KMS-11 (cell line): ENCODE measurements around the gene CALM1.

Experiments
- H2AFZ ChIP-seq: fragments of 200-600 bp; sonication (generic); 2 replicates; pipeline ENCODE4 v1.6.1; 2016; ENCODE audit warnings: antibody characterized with exemption, mixed run types, low read depth
- H3K27ac ChIP-seq: fragments of 200-600 bp; sonication (generic); 2 replicates; pipeline ENCODE4 v1.6.1; 2016; ENCODE audit warnings: mild to moderate bottlenecking, mixed run types
- H3K27me3 ChIP-seq: fragments of 200-600 bp; sonication (generic); 2 replicates; pipeline ENCODE4 v1.6.1; 2017; ENCODE audit warnings: mild to moderate bottlenecking, low read depth, mixed run types, moderate library complexity; ENCODE audit not compliant: insufficient read depth
- H3K36me3 ChIP-seq: fragments of 200-600 bp; sonication (generic); 2 replicates; pipeline ENCODE4 v1.6.1; 2017; ENCODE audit warnings: mild to moderate bottlenecking, mixed run types; ENCODE audit not compliant: insufficient read depth
- H3K4me1 ChIP-seq: fragments of 200-600 bp; sonication (generic); 2 replicates; pipeline ENCODE4 v1.6.1; 2016; ENCODE audit warnings: mild to moderate bottlenecking, low read depth, mixed run types; ENCODE audit not compliant: poor library complexity, severe bottlenecking
- H3K4me2 ChIP-seq: fragments of 200-600 bp; sonication (generic); 2 replicates; pipeline ENCODE4 v1.7.0; 2016; ENCODE audit warnings: mild to moderate bottlenecking, mixed run types
- H3K4me3 ChIP-seq: fragments of 200-600 bp; sonication (generic); IDR thresholded peaks from 2 replicates; pipeline ENCODE4 v1.6.1; 2017; ENCODE audit warnings: low read depth, low read length, mixed read lengths; ENCODE audit not compliant: insufficient read depth
- H3K79me2 ChIP-seq: fragments of 200-600 bp; sonication (generic); 2 replicates; pipeline ENCODE4 v1.6.1; 2016; ENCODE audit warnings: low read depth, mixed run types; ENCODE audit not compliant: insufficient read depth
- H3K9ac ChIP-seq: fragments of 200-600 bp; sonication (generic); 2 replicates; pipeline ENCODE4 v1.6.1; 2016; ENCODE audit warnings: mild to moderate bottlenecking, mixed run types
- H4K20me1 ChIP-seq: fragments of 200-600 bp; sonication (generic); 2 replicates; pipeline ENCODE4 v1.6.1; 2016; ENCODE audit warnings: mild to moderate bottlenecking, mixed run types; ENCODE audit not compliant: insufficient read depth
- TF ChIP-seq, protein P1 (sequence below): fragments of 200-600 bp; sonication (generic); conservative IDR thresholded peaks from 2 replicates; pipeline ENCODE4 v1.6.1; 2017; ENCODE audit warnings: low read depth, mild to moderate bottlenecking, antibody characterized with exemption, low read length, moderate library complexity, mixed read lengths

Gene CALM1

DNA sequence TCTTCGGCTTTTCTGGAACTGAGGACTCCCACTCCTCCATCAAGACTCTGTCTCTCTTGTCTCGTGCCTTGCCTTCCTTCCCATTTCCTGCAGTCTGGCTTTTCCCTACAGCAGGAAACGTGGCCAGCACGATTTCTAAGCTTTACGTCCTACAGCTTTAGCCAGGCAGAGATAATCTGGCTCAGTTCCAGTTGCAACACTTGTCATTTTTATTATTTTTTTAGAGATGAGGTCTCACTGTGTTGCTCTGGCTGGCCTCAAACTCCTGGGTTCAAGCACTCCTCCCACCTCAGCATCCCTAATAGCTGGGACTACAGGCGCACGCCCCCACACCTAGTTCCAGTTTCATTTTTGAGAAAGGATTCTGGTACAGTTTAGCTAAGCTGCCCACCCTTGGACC is 19.9 kb downstream of the CALM1 start:
- Histone ChIP-seq H4K20me1 (no peaks in the 10 kb centered on the region), H2AFZ (no peak overlapping the region), H3K4me2 (no peak overlapping the region), H3K36me3 (no peaks in the 10 kb centered on the region), H3K4me1 (no peaks in the 10 kb centered on the region), H3K79me2 (no peaks in the 10 kb centered on the region), H3K27ac (no peak overlapping the region), H3K4me3 (no peak overlapping the region), H3K9ac (no peak overlapping the region), H3K27me3 (no peaks in the 10 kb centered on the region)
- TF ChIP-seq, protein P1, sequence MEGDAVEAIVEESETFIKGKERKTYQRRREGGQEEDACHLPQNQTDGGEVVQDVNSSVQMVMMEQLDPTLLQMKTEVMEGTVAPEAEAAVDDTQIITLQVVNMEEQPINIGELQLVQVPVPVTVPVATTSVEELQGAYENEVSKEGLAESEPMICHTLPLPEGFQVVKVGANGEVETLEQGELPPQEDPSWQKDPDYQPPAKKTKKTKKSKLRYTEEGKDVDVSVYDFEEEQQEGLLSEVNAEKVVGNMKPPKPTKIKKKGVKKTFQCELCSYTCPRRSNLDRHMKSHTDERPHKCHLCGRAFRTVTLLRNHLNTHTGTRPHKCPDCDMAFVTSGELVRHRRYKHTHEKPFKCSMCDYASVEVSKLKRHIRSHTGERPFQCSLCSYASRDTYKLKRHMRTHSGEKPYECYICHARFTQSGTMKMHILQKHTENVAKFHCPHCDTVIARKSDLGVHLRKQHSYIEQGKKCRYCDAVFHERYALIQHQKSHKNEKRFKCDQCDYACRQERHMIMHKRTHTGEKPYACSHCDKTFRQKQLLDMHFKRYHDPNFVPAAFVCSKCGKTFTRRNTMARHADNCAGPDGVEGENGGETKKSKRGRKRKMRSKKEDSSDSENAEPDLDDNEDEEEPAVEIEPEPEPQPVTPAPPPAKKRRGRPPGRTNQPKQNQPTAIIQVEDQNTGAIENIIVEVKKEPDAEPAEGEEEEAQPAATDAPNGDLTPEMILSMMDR, result no peak

DNA sequence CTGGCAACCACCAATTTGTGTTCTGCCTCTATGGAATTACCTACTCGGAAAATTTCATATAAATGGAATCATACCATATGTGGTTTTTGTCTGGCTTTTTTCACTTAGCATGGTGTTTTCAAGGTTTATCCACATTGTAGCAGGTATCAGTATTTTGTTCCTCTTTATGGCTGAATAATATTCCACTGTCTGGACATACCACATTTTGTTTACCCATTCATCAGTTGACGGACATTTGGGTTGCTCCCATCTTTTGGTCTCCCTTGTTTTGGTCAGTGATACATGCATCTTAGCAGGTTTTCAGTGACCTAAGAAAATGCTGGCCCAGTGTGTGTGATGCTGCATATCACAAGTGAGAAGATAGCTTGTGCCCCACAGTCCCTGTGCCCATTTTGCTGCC is 21.2 kb downstream of the CALM1 start:
- no peaks in the 10 kb centered on the region for H3K79me2 ChIP-seq
- no peak overlapping the region for H2AFZ ChIP-seq
- H3K27me3 ChIP-seq, result no peaks in the 10 kb centered on the region
- H4K20me1 ChIP-seq, result no peaks in the 10 kb centered on the region
- no peak overlapping the region for H3K9ac ChIP-seq
- no peaks in the 10 kb centered on the region for H3K4me1 ChIP-seq
- no peaks in the 10 kb centered on the region for H3K36me3 ChIP-seq
- TF ChIP-seq, protein P1, result no peak
- no peak overlapping the region for H3K4me2 ChIP-seq
- H3K4me3 ChIP-seq, result no peak overlapping the region
- no peak overlapping the region for H3K27ac ChIP-seq

DNA sequence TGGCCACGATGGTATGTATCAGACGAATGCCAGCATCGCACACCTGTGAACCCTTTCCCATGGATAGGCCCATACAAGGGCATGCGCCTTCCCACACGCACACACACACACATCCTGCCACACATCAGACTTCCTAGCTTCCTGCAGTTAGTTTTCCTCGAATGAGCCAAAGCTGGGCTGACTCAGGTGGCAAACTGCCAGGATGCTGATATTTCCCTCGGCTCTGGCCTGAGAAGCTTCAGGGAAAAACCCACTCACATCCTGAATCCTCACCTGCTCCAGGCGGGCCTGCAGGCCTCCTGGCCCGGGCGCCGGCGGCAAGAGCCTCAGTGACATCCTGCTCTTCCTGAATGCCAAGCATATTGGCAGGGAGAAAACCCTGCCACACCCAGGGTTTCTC is 22.4 kb downstream of the CALM1 start:
- no peak overlapping the region for H3K4me3 ChIP-seq

DNA sequence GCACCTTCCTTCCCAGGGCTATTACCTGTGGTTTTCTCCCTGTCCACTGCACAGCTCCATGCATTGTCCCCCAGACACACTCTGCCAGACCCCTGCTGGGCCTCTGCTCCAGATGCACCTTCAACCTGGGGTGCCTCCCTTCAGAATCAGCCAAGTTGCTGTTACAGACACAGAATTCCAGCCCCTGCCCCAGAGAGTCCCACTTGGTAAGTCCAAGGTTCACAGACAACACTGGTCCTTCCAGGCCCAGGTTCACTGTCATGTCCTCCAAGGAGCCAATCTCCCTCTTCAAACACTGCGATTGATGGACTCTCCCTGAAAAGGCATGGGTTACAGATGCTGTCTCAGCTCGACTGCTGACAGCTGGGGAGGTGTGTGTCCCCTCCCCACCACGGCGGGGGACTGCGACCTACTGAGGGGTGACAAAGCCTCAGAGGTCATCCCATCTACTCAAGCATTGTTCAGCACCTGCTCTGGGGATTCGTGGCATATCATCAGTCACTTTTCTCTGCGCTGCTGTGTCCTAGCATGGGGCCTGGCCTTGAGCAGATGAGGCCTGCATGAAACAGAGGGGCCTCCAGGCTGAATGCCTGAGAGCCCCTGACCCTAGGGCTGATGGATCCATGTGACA is 24.3 kb downstream of the CALM1 start:
- H3K36me3 ChIP-seq, result no peaks in the 10 kb centered on the region
- H3K4me1 ChIP-seq, result no peaks in the 10 kb centered on the region
- no peaks in the 10 kb centered on the region for H3K79me2 ChIP-seq
- H3K9ac ChIP-seq, result no peak overlapping the region
- no peak overlapping the region for H3K4me2 ChIP-seq
- no peak overlapping the region for H3K27ac ChIP-seq
- no peaks in the 10 kb centered on the region for H3K27me3 ChIP-seq
- no peak overlapping the region for H2AFZ ChIP-seq
- no peak overlapping the region for H3K4me3 ChIP-seq
- TF ChIP-seq, protein P1, result no peak
- H4K20me1 ChIP-seq, result no peaks in the 10 kb centered on the region

More for the DNA sequence above, 22.4 kb downstream of the CALM1 start:
- Histone ChIP-seq H3K79me2 (no peaks in the 10 kb centered on the region), H3K4me1 (no peaks in the 10 kb centered on the region), H4K20me1 (no peaks in the 10 kb centered on the region), H2AFZ (no peak overlapping the region), H3K27me3 (no peaks in the 10 kb centered on the region), H3K9ac (no peak overlapping the region), H3K27ac (no peak overlapping the region), H3K36me3 (no peaks in the 10 kb centered on the region), H3K4me2 (no peak overlapping the region)
- TF ChIP-seq, protein P1, result no peak
